Caco-2 (cell line): ENCODE results near the gene DHRSX. TPM values are rescaled to one million over a fixed set of nuclear protein-coding genes. Genes with fewer than 3 reads are reported as not detected.

ENCODE experiments used
- BruUV-seq: library from RNA; stranded (reverse); fragments of 400-500 nt; replicated peaks from 2 replicates; lab custom pipeline; 2021; lab: Mats Ljungman, UMichigan
- CTCF ChIA-PET: fragments of 300-600 bp; sonication (Branson Sonifier 250); formaldehyde crosslinking; loops from one replicate; lab custom pipeline; 2022; ENCODE audit warnings: antibody characterized with exemption; lab: Charles Lee
- POLR2A ChIA-PET: fragments of 300-600 bp; sonication (Branson Sonifier 250); formaldehyde crosslinking; loops from one replicate; lab custom pipeline; 2022; ENCODE audit warnings: antibody characterized with exemption; lab: Charles Lee
- DNase-seq, 2 experiments: peaks; one replicate each; pipeline versions ENCODE4 v3.0.0 to v3.0.0-alpha.2; 2020 to 2022
- H3K27me3 ChIP-seq: replicated peaks from 2 replicates; pipeline ENCODE4 v1.6.0; 2011; ENCODE audit warnings: low read length; ENCODE audit not compliant: control insufficient read depth, insufficient read depth
- H3K36me3 ChIP-seq: 2 replicates; pipeline ENCODE4 v1.5.1; 2011; ENCODE audit warnings: low read length; ENCODE audit not compliant: control insufficient read depth, insufficient read depth
- H3K4me1 ChIP-seq: fragments of 250-450 bp; sonication (Bioruptor Pico); 2 replicates; pipeline ENCODE4 v1.5.1; 2020; ENCODE audit warnings: mild to moderate bottlenecking
- H3K4me3 ChIP-seq: 2 replicates; pipeline ENCODE4 v1.5.1; 2011; ENCODE audit warnings: low read depth, mild to moderate bottlenecking, control low read depth, low read length
- H3K9me3 ChIP-seq: fragments of 250-450 bp; sonication (Bioruptor Pico); 2 replicates; pipeline ENCODE4 v1.5.1; 2020; ENCODE audit warnings: mild to moderate bottlenecking, moderate library complexity
- H3K27ac Mint-ChIP-seq: one replicate; pipeline ENCODE4 v1.8.0; 2022; ENCODE audit warnings: mixed read lengths; ENCODE audit not compliant: unreplicated experiment
- H3K27me3 Mint-ChIP-seq: one replicate; pipeline ENCODE4 v1.8.0; 2022; ENCODE audit warnings: mixed read lengths; ENCODE audit not compliant: insufficient read depth, unreplicated experiment
- H3K36me3 Mint-ChIP-seq: one replicate; pipeline ENCODE4 v1.8.0; 2022; ENCODE audit warnings: mild to moderate bottlenecking, mixed read lengths; ENCODE audit not compliant: insufficient read depth, unreplicated experiment
- H3K4me1 Mint-ChIP-seq: one replicate; pipeline ENCODE4 v1.8.0; 2022; ENCODE audit warnings: low read depth, mixed read lengths; ENCODE audit not compliant: unreplicated experiment
- H3K4me3 Mint-ChIP-seq: one replicate; pipeline ENCODE4 v1.8.0; 2022; ENCODE audit warnings: mild to moderate bottlenecking, moderate library complexity, mixed read lengths; ENCODE audit not compliant: unreplicated experiment
- H3K9me3 Mint-ChIP-seq: one replicate; pipeline ENCODE4 v1.8.0; 2022; ENCODE audit warnings: mixed read lengths; ENCODE audit not compliant: unreplicated experiment
- CTCF ChIP-seq, 2 experiments: fragments of 200-600 bp in 1 of 2; IDR thresholded peaks; 1 replicate in 1 of 2; 2 replicates in 1 of 2; pipeline versions ENCODE4 v1.5.1 to v1.8.0; 2011 to 2022; ENCODE audit warnings: antibody characterized with exemption in 1 of 2, control low read depth in 1 of 2, inconsistent platforms in 1 of 2, low read depth in 1 of 2, low read length in 1 of 2, mild to moderate bottlenecking in 1 of 2, moderate library complexity in 1 of 2; ENCODE audit not compliant: insufficient read depth in 1 of 2, severe bottlenecking in 1 of 2, unreplicated experiment in 1 of 2
- intact Hi-C: fragments of 100-400 bp; cut with micrococcal nuclease; formaldehyde crosslinking; loops from one replicate; pipeline ENCODE4 v1.10.0; 2022; ENCODE audit not compliant: unreplicated experiment
- total RNA-seq: library from RNA; stranded (reverse); gene quantifications from 2 replicates; pipeline ENCODE4 v1.2.3, GENCODE V29; 2022

Gene DHRSX
- total RNA-seq, 1 experiment from 2014 or later: 64.1 TPM

GRCh38 chrX:2318371-2318770 lies 182.4 kb downstream of the DHRSX start:
- ChIA-PET POLR2A (no interaction called here), CTCF (no interaction called here)
- no peaks in the 10 kb centered on the region; the same call in 1 of the 2 replicates for H3K9me3 ChIP-seq
- H3K4me1 Mint-ChIP-seq: peaks cover 17% of the 10 kb centered on the region
- H3K4me3 ChIP-seq: no peak overlapping the region
- DNase-seq: no peak
- no peaks in the 10 kb centered on the region for H3K9me3 Mint-ChIP-seq
- H3K36me3 ChIP-seq: no peaks in the 10 kb centered on the region
- intact Hi-C loops: no loop called here
- H3K4me3 Mint-ChIP-seq: no peak overlapping the region
- no peak for TF ChIP-seq CTCF (IDR thresholded peaks at IDR 0.05; ENCODE audit: insufficient read depth in 1 of 2, low read depth in 1 of 2, low read length in 1 of 2, severe bottlenecking in 1 of 2, unreplicated experiment in 1 of 2)
- no peaks in the 10 kb centered on the region for H3K27me3 Mint-ChIP-seq
- H3K27me3 ChIP-seq: no peaks in the 10 kb centered on the region
- no peak overlapping the region for H3K27ac Mint-ChIP-seq
- H3K36me3 Mint-ChIP-seq: peaks cover 22% of the 10 kb centered on the region
- H3K4me1 ChIP-seq: peaks cover 8% of the 10 kb centered on the region; the same call in 1 of the 2 replicates
- no TSS peak for BruUV-seq

- Mint-ChIP-seq H3K27ac (no peak overlapping the region), H3K9me3 (no peaks in the 10 kb centered on the region), H3K4me3 (no peak overlapping the region), H3K27me3 (no peaks in the 10 kb centered on the region), H3K36me3 (peaks cover 15% of the 10 kb centered on the region), H3K4me1 (peaks cover 17% of the 10 kb centered on the region)
- POLR2A ChIA-PET: no interaction called here
- no peaks in the 10 kb centered on the region for H3K36me3 ChIP-seq
- H3K4me1 ChIP-seq: peaks cover 8% of the 10 kb centered on the region; the same call in 1 of the 2 replicates
- H3K9me3 ChIP-seq: no peaks in the 10 kb centered on the region; the same call in 1 of the 2 replicates
- DNase-seq: no peak
- no TSS peak for BruUV-seq
- no peak overlapping the region for H3K4me3 ChIP-seq
- intact Hi-C loops: no loop called here
- no peaks in the 10 kb centered on the region for H3K27me3 ChIP-seq
- CTCF ChIA-PET: no interaction called here
- no peak for TF ChIP-seq CTCF (IDR thresholded peaks at IDR 0.05; ENCODE audit: insufficient read depth in 1 of 2, low read depth in 1 of 2, low read length in 1 of 2, severe bottlenecking in 1 of 2, unreplicated experiment in 1 of 2)
Observed at GRCh38 chrX:2317527-2318055, 183.2 kb downstream of the DHRSX start.

- Histone ChIP-seq H3K4me1 (peaks cover 8% of the 10 kb centered on the region; the same call in 1 of the 2 replicates), H3K9me3 (no peaks in the 10 kb centered on the region; the same call in 1 of the 2 replicates), H3K27me3 (no peaks in the 10 kb centered on the region), H3K4me3 (no peak overlapping the region), H3K36me3 (no peaks in the 10 kb centered on the region)
- CTCF ChIA-PET: no interaction called here
- Mint-ChIP-seq H3K4me3 (no peak overlapping the region), H3K36me3 (peaks cover 22% of the 10 kb centered on the region), H3K4me1 (peaks cover 11% of the 10 kb centered on the region), H3K27me3 (no peaks in the 10 kb centered on the region), H3K27ac (no peak overlapping the region), H3K9me3 (no peaks in the 10 kb centered on the region)
- BruUV-seq: no TSS peak
- TF ChIP-seq CTCF (IDR thresholded peaks at IDR 0.05; ENCODE audit: insufficient read depth in 1 of 2, low read depth in 1 of 2, low read length in 1 of 2, severe bottlenecking in 1 of 2, unreplicated experiment in 1 of 2): no peak
- DNase-seq: no peak
- intact Hi-C loops: no loop called here
- POLR2A ChIA-PET: no interaction called here
Observed at GRCh38 chrX:2316534-2316933, 184.2 kb downstream of the DHRSX start.
